Measurements from ENCODE around the gene INO80D.

INO80D gene

GRCh38 chr2:205996161-205996560 lies 89.8 kb downstream of the INO80D start:
- no peaks in the 10 kb centered on the region for H3F3A ChIP-seq (ENCODE audit: insufficient read depth, low read length)
- no peaks in the 10 kb centered on the region for H3K79me2 ChIP-seq (ENCODE audit: insufficient read depth, low read length)
- no peak for TF ChIP-seq CTCF (IDR thresholded peaks at IDR 0.05; ENCODE audit: low read length)
- no peak for TF ChIP-seq EZH2 (IDR thresholded peaks at IDR 0.05; ENCODE audit: borderline replicate concordance, low read length)
- no peaks in the 10 kb centered on the region for H4K20me1 ChIP-seq (ENCODE audit: insufficient read depth, low read length)
- H2AFZ ChIP-seq (ENCODE audit: low read length), result no peak overlapping the region
- H3K4me1 ChIP-seq (ENCODE audit: insufficient read depth, low read length, severe bottlenecking), result no peaks in the 10 kb centered on the region
- no peak overlapping the region for H3K9ac ChIP-seq (ENCODE audit: low read length)
- no peak overlapping the region for H3K4me2 ChIP-seq (ENCODE audit: low read length)
- H3K36me3 ChIP-seq (ENCODE audit: insufficient read depth, low read length), result peaks cover 14% of the 10 kb centered on the region
- no peaks in the 10 kb centered on the region for H3K27me3 ChIP-seq (ENCODE audit: insufficient read depth, low read length)
- no peak overlapping the region for H3K4me3 ChIP-seq (ENCODE audit: low read depth, low read length, poor library complexity, severe bottlenecking)
- H3K9me3 ChIP-seq (ENCODE audit: low read length), result no peaks in the 10 kb centered on the region
- H3K9me2 ChIP-seq (ENCODE audit: low read depth, low read length), result no peaks in the 10 kb centered on the region
- no peak overlapping the region for H3K27ac ChIP-seq (ENCODE audit: low read depth, low read length, poor library complexity, severe bottlenecking)

GRCh38 chr2:205995260-205995659 lies 90.7 kb downstream of the INO80D start:
- Histone ChIP-seq H3K27me3 (ENCODE audit: insufficient read depth, low read length) (no peaks in the 10 kb centered on the region), H3K9me3 (ENCODE audit: low read length) (no peaks in the 10 kb centered on the region), H3K4me3 (ENCODE audit: low read depth, low read length, poor library complexity, severe bottlenecking) (no peak overlapping the region), H3F3A (ENCODE audit: insufficient read depth, low read length) (no peaks in the 10 kb centered on the region), H3K36me3 (ENCODE audit: insufficient read depth, low read length) (peaks cover 14% of the 10 kb centered on the region), H4K20me1 (ENCODE audit: insufficient read depth, low read length) (no peaks in the 10 kb centered on the region), H3K4me1 (ENCODE audit: insufficient read depth, low read length, severe bottlenecking) (no peaks in the 10 kb centered on the region), H2AFZ (ENCODE audit: low read length) (no peak overlapping the region), H3K4me2 (ENCODE audit: low read length) (no peak overlapping the region), H3K79me2 (ENCODE audit: insufficient read depth, low read length) (no peaks in the 10 kb centered on the region), H3K9ac (ENCODE audit: low read length) (no peak overlapping the region), H3K27ac (ENCODE audit: low read depth, low read length, poor library complexity, severe bottlenecking) (no peak overlapping the region), H3K9me2 (ENCODE audit: low read depth, low read length) (no peaks in the 10 kb centered on the region)
- TF ChIP-seq EZH2 (IDR thresholded peaks at IDR 0.05; ENCODE audit: borderline replicate concordance, low read length), result no peak
- peak; percentile 19; the same call in 1 of the 2 replicates for TF ChIP-seq CTCF (IDR thresholded peaks at IDR 0.05; ENCODE audit: low read length)

- Histone ChIP-seq H3K36me3 (ENCODE audit: insufficient read depth, low read length) (peaks cover 14% of the 10 kb centered on the region), H3K9me2 (ENCODE audit: low read depth, low read length) (no peaks in the 10 kb centered on the region), H4K20me1 (ENCODE audit: insufficient read depth, low read length) (no peaks in the 10 kb centered on the region), H3K9me3 (ENCODE audit: low read length) (no peaks in the 10 kb centered on the region), H3K27me3 (ENCODE audit: insufficient read depth, low read length) (no peaks in the 10 kb centered on the region), H3K27ac (ENCODE audit: low read depth, low read length, poor library complexity, severe bottlenecking) (no peak overlapping the region), H3K4me2 (ENCODE audit: low read length) (no peak overlapping the region), H2AFZ (ENCODE audit: low read length) (no peak overlapping the region), H3K4me1 (ENCODE audit: insufficient read depth, low read length, severe bottlenecking) (no peaks in the 10 kb centered on the region), H3K9ac (ENCODE audit: low read length) (no peak overlapping the region), H3K4me3 (ENCODE audit: low read depth, low read length, poor library complexity, severe bottlenecking) (no peak overlapping the region), H3F3A (ENCODE audit: insufficient read depth, low read length) (no peaks in the 10 kb centered on the region), H3K79me2 (ENCODE audit: insufficient read depth, low read length) (no peaks in the 10 kb centered on the region)
- TF ChIP-seq CTCF (IDR thresholded peaks at IDR 0.05; ENCODE audit: low read length) (no peak), EZH2 (IDR thresholded peaks at IDR 0.05; ENCODE audit: borderline replicate concordance, low read length) (no peak)
Observed at GRCh38 chr2:205994344-205994743, 91.6 kb downstream of the INO80D start.
